HAP-1 (cell line): Measurements from ENCODE around the gene ADAMTS9.
A peak's percentile ranks its signal among the peaks of the same experiment; 100 is the strongest.

Experiments used
- DNase-seq, 2 experiments: peaks; one replicate each; pipeline ENCODE4 v3.0.0-alpha.2; 2016 to 2020; ENCODE audit warnings: low spot score in 2 of 2
- H3K27me3 ChIP-seq: fragments of 250-450 bp; sonication (Bioruptor Pico); 2 replicates; pipeline ENCODE4 v1.5.1; 2020; ENCODE audit warnings: low read depth, mild to moderate bottlenecking, moderate library complexity
- H3K36me3 ChIP-seq: fragments of 250-450 bp; sonication (Bioruptor Pico); replicated peaks from 2 replicates; pipeline ENCODE4 v1.5.1; 2020; ENCODE audit warnings: mild to moderate bottlenecking
- H3K4me1 ChIP-seq: fragments of 250-450 bp; sonication (Bioruptor Pico); 2 replicates; pipeline ENCODE4 v1.5.1; 2020; ENCODE audit warnings: mild to moderate bottlenecking
- H3K4me3 ChIP-seq: fragments of 250-450 bp; sonication (Bioruptor Pico); 2 replicates; pipeline ENCODE4 v1.5.1; 2020; ENCODE audit warnings: mild to moderate bottlenecking, moderate library complexity
- H3K9me3 ChIP-seq: fragments of 250-450 bp; sonication (Bioruptor Pico); 2 replicates; pipeline ENCODE4 v1.5.1; 2020; ENCODE audit warnings: mild to moderate bottlenecking, moderate library complexity
- in situ Hi-C: fragments of 300-500 bp; cut with MboI; formaldehyde crosslinking; loops from 3 replicates; pipeline ENCODE4 v1.14.3; 2020; ENCODE audit warnings: low sequenced_read_pairs, inconsistent platforms, mixed read lengths

Gene ADAMTS9

GRCh38 chr3:64612082-64612860, 75.5 kb downstream of the ADAMTS9 start:
- no peak for DNase-seq
- H3K36me3 ChIP-seq: no peaks in the 10 kb centered on the region
- H3K27me3 ChIP-seq: no peaks in the 10 kb centered on the region
- H3K4me3 ChIP-seq: no peak overlapping the region
- no peaks in the 10 kb centered on the region for H3K4me1 ChIP-seq
- in situ Hi-C loops: no loop called here
- H3K9me3 ChIP-seq: no peaks in the 10 kb centered on the region

DNA sequence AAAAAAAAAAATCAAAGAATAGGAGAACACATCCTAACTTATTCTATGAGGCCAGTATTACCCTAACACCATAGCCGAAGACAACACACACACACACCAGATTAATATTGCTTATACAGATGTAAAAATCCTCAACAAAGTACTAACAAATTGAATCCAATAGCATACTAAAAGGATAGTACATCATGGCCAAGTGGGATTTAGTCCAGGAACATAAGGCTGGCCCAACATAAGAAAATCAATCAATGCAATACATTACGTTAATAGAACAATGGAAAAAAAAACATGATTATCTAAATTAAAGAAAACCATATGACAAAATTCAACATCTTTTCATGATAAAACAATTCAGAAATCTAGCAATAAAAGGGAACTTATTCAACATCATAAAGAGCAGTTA, 79.1 kb downstream of the ADAMTS9 start:
- no peaks in the 10 kb centered on the region for H3K4me1 ChIP-seq
- H3K36me3 ChIP-seq: no peaks in the 10 kb centered on the region
- H3K4me3 ChIP-seq: no peak overlapping the region
- DNase-seq: no peak
- in situ Hi-C loops: no loop called here
- H3K9me3 ChIP-seq: no peaks in the 10 kb centered on the region
- no peaks in the 10 kb centered on the region for H3K27me3 ChIP-seq

DNA sequence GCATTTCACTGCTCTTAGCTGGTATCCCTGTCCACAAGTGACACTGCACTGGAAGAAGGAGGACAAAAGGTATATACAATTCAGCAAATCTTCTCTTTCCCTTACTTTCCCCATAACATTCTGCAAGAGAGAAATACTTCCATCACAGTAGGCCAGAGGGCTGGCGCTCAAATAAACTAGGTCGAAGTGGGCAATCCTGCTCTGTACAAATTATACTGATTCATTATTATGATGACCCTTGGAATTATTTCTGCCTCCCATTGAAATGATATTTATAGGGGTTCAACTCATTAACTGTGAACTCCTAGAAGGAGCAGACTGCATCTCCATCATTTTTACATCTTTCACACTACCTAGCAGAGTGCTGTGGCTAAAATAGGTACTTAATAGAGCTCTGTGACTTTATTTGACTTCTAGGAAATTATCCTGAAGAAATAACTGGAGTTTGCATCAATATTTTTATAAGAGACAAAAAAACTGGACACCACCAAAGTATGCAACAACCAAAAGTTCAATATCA, 80.7 kb downstream of the ADAMTS9 start:
- H3K36me3 ChIP-seq: no peaks in the 10 kb centered on the region
- no peak for DNase-seq
- H3K4me3 ChIP-seq: no peak overlapping the region
- H3K27me3 ChIP-seq: no peaks in the 10 kb centered on the region
- H3K4me1 ChIP-seq: no peaks in the 10 kb centered on the region
- H3K9me3 ChIP-seq: no peaks in the 10 kb centered on the region
- in situ Hi-C loops: no loop called here

DNA sequence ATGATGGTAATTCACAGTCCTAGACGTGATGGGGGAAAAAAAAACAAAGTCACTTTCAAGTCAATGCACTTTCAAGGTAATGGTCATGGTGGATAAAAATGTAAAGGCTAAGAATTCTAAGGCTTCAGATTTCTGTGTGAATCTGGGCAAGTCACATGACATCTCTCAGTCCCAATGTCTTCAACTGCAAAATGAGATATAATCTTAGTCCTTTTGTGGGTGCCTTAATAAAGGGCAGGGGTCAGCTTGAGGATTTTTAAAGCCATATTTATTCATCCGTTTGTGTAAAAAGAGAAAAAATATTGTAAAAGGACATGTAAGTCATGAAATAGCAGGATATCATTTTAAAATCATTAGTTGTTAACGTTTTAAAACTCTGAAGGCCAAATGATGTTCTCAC, 83.5 kb downstream of the ADAMTS9 start:
- peaks cover 13% of the 10 kb centered on the region for H3K4me1 ChIP-seq
- no peaks in the 10 kb centered on the region for H3K36me3 ChIP-seq
- no peaks in the 10 kb centered on the region for H3K9me3 ChIP-seq
- H3K4me3 ChIP-seq: no peak overlapping the region
- in situ Hi-C loops: no loop called here
- H3K27me3 ChIP-seq: no peaks in the 10 kb centered on the region
- no peak for DNase-seq

DNA sequence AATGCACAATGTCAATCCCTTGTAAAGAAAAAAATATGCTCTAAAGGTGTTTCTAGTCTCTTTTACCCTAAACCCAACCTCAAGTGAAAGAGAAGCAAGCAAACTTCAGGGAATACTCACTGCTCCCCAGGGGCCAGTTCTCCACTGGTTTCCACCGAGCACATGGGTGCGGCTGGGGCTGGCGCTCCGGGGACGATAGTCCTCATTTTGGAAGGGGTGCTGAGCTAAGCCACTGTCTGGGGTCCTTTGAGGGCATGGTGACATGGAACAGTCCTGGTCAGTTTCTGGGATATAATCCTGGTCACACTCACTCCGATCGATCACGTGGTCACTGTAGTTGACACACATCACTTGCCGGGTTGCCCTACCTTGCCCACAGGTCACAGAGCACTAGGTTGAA, 86.0 kb downstream of the ADAMTS9 start:
- Histone ChIP-seq H3K4me3 (no peak overlapping the region), H3K9me3 (no peaks in the 10 kb centered on the region), H3K36me3 (no peaks in the 10 kb centered on the region), H3K27me3 (no peaks in the 10 kb centered on the region), H3K4me1 (peaks cover 13% of the 10 kb centered on the region)
- DNase-seq: no peak
- in situ Hi-C loops: no loop called here

GRCh38 chr3:64600246-64600950, 87.4 kb downstream of the ADAMTS9 start:
- DNase-seq: peak; percentile 39 to 69
- Histone ChIP-seq H3K27me3 (no peaks in the 10 kb centered on the region), H3K36me3 (no peaks in the 10 kb centered on the region), H3K9me3 (no peaks in the 10 kb centered on the region), H3K4me3 (no peak overlapping the region), H3K4me1 (peaks cover 13% of the 10 kb centered on the region)
- in situ Hi-C loops: no loop called here

- Histone ChIP-seq H3K4me3 (no peak overlapping the region), H3K9me3 (no peaks in the 10 kb centered on the region), H3K36me3 (no peaks in the 10 kb centered on the region), H3K27me3 (no peaks in the 10 kb centered on the region), H3K4me1 (peaks cover 13% of the 10 kb centered on the region)
- in situ Hi-C loops: no loop called here
- DNase-seq: peak in 1 of 2 experiments; percentile 10
Measured at GRCh38 chr3:64599651-64600050, 88.1 kb downstream of the ADAMTS9 start.

GRCh38 chr3:64595253-64595694, 92.5 kb downstream of the ADAMTS9 start:
- Histone ChIP-seq H3K9me3 (no peaks in the 10 kb centered on the region), H3K36me3 (no peaks in the 10 kb centered on the region), H3K4me3 (no peak overlapping the region), H3K4me1 (peaks cover 8% of the 10 kb centered on the region), H3K27me3 (no peaks in the 10 kb centered on the region)
- no peak for DNase-seq
- in situ Hi-C loops: no loop called here

DNA sequence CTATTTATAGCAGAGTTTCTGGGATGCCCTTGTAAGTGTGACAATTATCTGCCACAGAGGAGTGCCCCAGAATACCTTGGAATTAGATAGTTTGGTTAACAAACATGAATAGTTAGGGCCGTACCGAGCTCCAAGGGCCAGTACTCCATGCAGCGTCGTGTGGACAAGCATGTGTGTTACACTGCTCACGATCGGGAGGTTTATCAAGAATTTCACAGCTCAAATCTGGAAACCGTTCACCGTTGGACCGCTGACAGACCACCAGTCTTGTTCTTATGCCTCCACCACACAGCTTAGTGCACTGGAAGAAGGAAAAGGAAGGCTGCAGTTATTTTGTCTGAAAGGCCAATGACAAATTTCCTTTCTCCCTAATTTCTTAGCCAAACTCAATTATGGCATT, 93.7 kb downstream of the ADAMTS9 start:
- in situ Hi-C loops: no loop called here
- no peaks in the 10 kb centered on the region for H3K4me1 ChIP-seq
- no peaks in the 10 kb centered on the region for H3K27me3 ChIP-seq
- no peak for DNase-seq
- no peaks in the 10 kb centered on the region for H3K36me3 ChIP-seq
- H3K4me3 ChIP-seq: no peak overlapping the region
- H3K9me3 ChIP-seq: no peaks in the 10 kb centered on the region

GRCh38 chr3:64593350-64593749, 94.5 kb downstream of the ADAMTS9 start:
- Histone ChIP-seq H3K4me1 (no peaks in the 10 kb centered on the region), H3K4me3 (no peak overlapping the region), H3K27me3 (no peaks in the 10 kb centered on the region), H3K9me3 (no peaks in the 10 kb centered on the region), H3K36me3 (no peaks in the 10 kb centered on the region)
- DNase-seq: no peak
- in situ Hi-C loops: no loop called here

DNA sequence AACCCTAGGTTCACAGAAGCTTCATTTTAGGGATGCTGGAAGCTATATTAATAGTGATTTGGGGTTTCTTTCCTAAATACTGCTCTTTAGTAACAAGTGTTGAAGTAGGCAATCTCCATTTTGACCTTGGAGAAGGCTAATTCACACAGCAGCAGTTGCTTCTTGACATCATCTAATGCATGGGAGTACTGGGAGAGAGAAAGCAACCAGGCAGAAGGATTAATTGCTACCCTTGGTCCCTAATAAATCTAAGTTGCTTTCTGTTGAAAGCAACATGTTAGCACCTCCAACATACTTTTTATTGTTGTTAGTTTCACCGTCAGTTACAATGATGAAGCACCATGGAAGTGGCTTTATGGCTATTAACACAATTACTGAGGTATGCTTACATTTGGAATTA, 96.2 kb downstream of the ADAMTS9 start:
- no peaks in the 10 kb centered on the region for H3K4me1 ChIP-seq
- H3K36me3 ChIP-seq: no peaks in the 10 kb centered on the region
- DNase-seq: no peak
- H3K4me3 ChIP-seq: no peak overlapping the region
- H3K27me3 ChIP-seq: no peaks in the 10 kb centered on the region
- in situ Hi-C loops: no loop called here
- H3K9me3 ChIP-seq: no peaks in the 10 kb centered on the region

DNA sequence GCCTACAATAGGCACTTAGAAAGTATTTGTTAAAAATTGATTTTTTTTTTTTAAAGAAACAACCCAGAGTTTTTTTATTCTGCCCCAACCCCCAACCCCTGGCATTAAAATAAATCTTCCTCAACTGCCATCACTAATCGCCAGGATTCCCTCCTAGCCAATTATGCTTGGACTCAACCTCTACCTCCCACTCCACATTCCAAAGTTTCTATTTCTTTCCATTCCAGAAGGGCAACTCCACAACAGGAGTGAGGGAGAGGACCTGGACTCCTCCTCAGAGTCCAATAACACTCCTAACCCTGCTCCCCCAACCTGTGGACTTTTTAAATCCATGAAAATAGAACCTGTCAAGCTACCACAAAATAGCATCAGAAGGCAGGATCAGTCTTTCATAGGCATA, 99.4 kb downstream of the ADAMTS9 start:
- H3K27me3 ChIP-seq: no peaks in the 10 kb centered on the region
- in situ Hi-C loops: no loop called here
- DNase-seq: no peak
- H3K9me3 ChIP-seq: no peaks in the 10 kb centered on the region
- H3K4me1 ChIP-seq: no peaks in the 10 kb centered on the region
- no peak overlapping the region for H3K4me3 ChIP-seq
- H3K36me3 ChIP-seq: no peaks in the 10 kb centered on the region

DNA sequence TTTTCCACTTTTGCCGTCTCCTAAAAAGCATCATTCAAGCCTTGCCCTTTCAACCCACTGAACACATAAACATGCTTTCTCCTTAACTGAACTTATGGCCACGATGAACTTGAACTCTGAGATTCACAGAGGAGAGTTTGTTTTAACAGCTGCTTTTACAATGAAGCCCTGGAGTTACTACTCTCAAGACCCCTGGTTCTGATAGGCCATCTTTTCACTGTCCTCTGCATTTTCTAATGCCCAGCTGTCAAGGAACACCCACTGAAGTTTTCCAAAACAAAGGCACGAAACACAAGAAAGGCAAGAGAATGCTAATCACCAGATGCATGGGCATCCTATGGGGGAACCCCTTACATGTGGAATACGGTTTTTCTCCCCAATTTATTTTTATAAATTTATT, 100.8 kb downstream of the ADAMTS9 start:
- Histone ChIP-seq H3K9me3 (no peaks in the 10 kb centered on the region), H3K4me3 (no peak overlapping the region), H3K36me3 (no peaks in the 10 kb centered on the region), H3K27me3 (no peaks in the 10 kb centered on the region), H3K4me1 (no peaks in the 10 kb centered on the region)
- no peak for DNase-seq
- in situ Hi-C loops: no loop called here

GRCh38 chr3:64584179-64584578, 103.6 kb downstream of the ADAMTS9 start:
- no peak for DNase-seq
- in situ Hi-C loops: no loop called here
- Histone ChIP-seq H3K9me3 (no peaks in the 10 kb centered on the region), H3K27me3 (no peaks in the 10 kb centered on the region), H3K36me3 (no peaks in the 10 kb centered on the region), H3K4me3 (no peak overlapping the region), H3K4me1 (no peaks in the 10 kb centered on the region)
